Duodenal mucosa (tissue), 2 donors: ENCODE data around the gene MOB2.

Experiments used
- H3K27ac ChIP-seq: one replicate; pipeline ENCODE4 v1.7.0; 2013; ENCODE audit warnings: low read depth, low read length
- H3K27me3 ChIP-seq, 2 donors: one replicate each; pipeline ENCODE4 v1.7.0; 2013; ENCODE audit warnings: low read length in 2 of 2, control low read depth in 1 of 2; ENCODE audit not compliant: insufficient read depth in 2 of 2, control insufficient read depth in 1 of 2
- H3K36me3 ChIP-seq, 2 donors: one replicate each; pipeline ENCODE4 v1.7.0; 2013; ENCODE audit warnings: low read length in 2 of 2, control low read depth in 1 of 2; ENCODE audit not compliant: insufficient read depth in 2 of 2, control insufficient read depth in 1 of 2
- H3K4me1 ChIP-seq, 2 donors: one replicate each; pipeline ENCODE4 v1.7.0; 2013; ENCODE audit warnings: low read length in 2 of 2, control low read depth in 1 of 2; ENCODE audit not compliant: insufficient read depth in 2 of 2, control insufficient read depth in 1 of 2
- H3K4me3 ChIP-seq, 2 donors: one replicate each; pipeline ENCODE4 v1.7.0; 2013; ENCODE audit warnings: low read length in 2 of 2, low read depth in 1 of 2
- H3K9ac ChIP-seq, 2 donors: one replicate each; pipeline ENCODE4 v1.7.0; 2013; ENCODE audit warnings: low read length in 2 of 2, low read depth in 1 of 2
- H3K9me3 ChIP-seq, 2 donors: one replicate each; pipeline ENCODE4 v1.7.0; 2013; ENCODE audit warnings: low read length in 2 of 2, control low read depth in 1 of 2; ENCODE audit not compliant: control insufficient read depth in 1 of 2

The MOB2 gene

GRCh38 chr11:1503708-1504104 lies 17.1 kb upstream of the MOB2 start:
- Histone ChIP-seq H3K4me3 (no peak overlapping the region), H3K9me3 (no peaks in the 10 kb centered on the region), H3K4me1 (peaks cover 0 to 11% of the 10 kb centered on the region in 2 donors), H3K9ac (no peak overlapping the region), H3K27ac (no peak overlapping the region), H3K27me3 (no peaks in the 10 kb centered on the region), H3K36me3 (peaks cover 7 to 10% of the 10 kb centered on the region in 2 donors)

- H3K9me3 ChIP-seq, result no peaks in the 10 kb centered on the region
- H3K27me3 ChIP-seq, result no peaks in the 10 kb centered on the region
- H3K4me3 ChIP-seq, result no peak overlapping the region
- H3K9ac ChIP-seq, result no peak overlapping the region
- peaks cover 0 to 11% of the 10 kb centered on the region in 2 donors for H3K4me1 ChIP-seq
- H3K36me3 ChIP-seq, result peaks cover 7 to 14% of the 10 kb centered on the region in 2 donors
- H3K27ac ChIP-seq, result no peak overlapping the region
These were observed 16.6 kb upstream of the MOB2 start for GRCh38 chr11:1502954-1503707.

- no peaks in the 10 kb centered on the region for H3K9me3 ChIP-seq
- H3K4me3 ChIP-seq, result no peak overlapping the region
- H3K27me3 ChIP-seq, result no peaks in the 10 kb centered on the region
- H3K9ac ChIP-seq, result no peak overlapping the region
- no peak overlapping the region for H3K27ac ChIP-seq
- peaks cover 7 to 14% of the 10 kb centered on the region in 2 donors for H3K36me3 ChIP-seq
- H3K4me1 ChIP-seq, result peaks cover 0 to 11% of the 10 kb centered on the region in 2 donors
These were observed 15.8 kb upstream of the MOB2 start for GRCh38 chr11:1502168-1502953.

GRCh38 chr11:1501421-1502167 lies 15.0 kb upstream of the MOB2 start:
- Histone ChIP-seq H3K9ac (no peak overlapping the region), H3K4me3 (no peak overlapping the region), H3K9me3 (no peaks in the 10 kb centered on the region), H3K27ac (no peak overlapping the region), H3K27me3 (no peaks in the 10 kb centered on the region), H3K4me1 (peaks cover 0 to 11% of the 10 kb centered on the region in 2 donors), H3K36me3 (peaks cover 7 to 14% of the 10 kb centered on the region in 2 donors)

- Histone ChIP-seq H3K27ac (no peak overlapping the region), H3K36me3 (peaks cover 7 to 14% of the 10 kb centered on the region in 2 donors), H3K9me3 (no peaks in the 10 kb centered on the region), H3K27me3 (no peaks in the 10 kb centered on the region), H3K9ac (no peak overlapping the region), H3K4me1 (peaks cover 4 to 11% of the 10 kb centered on the region in 2 donors), H3K4me3 (no peak overlapping the region)
These were observed 14.2 kb upstream of the MOB2 start for GRCh38 chr11:1500466-1501420.

- peaks cover 4 to 11% of the 10 kb centered on the region in 2 donors for H3K4me1 ChIP-seq
- no peaks in the 10 kb centered on the region for H3K9me3 ChIP-seq
- H3K9ac ChIP-seq, result no peak overlapping the region
- peaks cover 7 to 14% of the 10 kb centered on the region in 2 donors for H3K36me3 ChIP-seq
- H3K27ac ChIP-seq, result no peak overlapping the region
- no peak overlapping the region for H3K4me3 ChIP-seq
- no peaks in the 10 kb centered on the region for H3K27me3 ChIP-seq
These were observed 13.3 kb upstream of the MOB2 start for GRCh38 chr11:1499899-1500298.

GRCh38 chr11:1499261-1499890 lies 12.8 kb upstream of the MOB2 start:
- Histone ChIP-seq H3K9me3 (no peaks in the 10 kb centered on the region), H3K27ac (no peak overlapping the region), H3K36me3 (peaks cover 7 to 14% of the 10 kb centered on the region in 2 donors), H3K9ac (no peak overlapping the region), H3K4me3 (no peak overlapping the region), H3K27me3 (no peaks in the 10 kb centered on the region), H3K4me1 (peaks cover 4 to 11% of the 10 kb centered on the region in 2 donors)

GRCh38 chr11:1498262-1498661 lies 11.7 kb upstream of the MOB2 start:
- Histone ChIP-seq H3K9me3 (no peaks in the 10 kb centered on the region), H3K9ac (no peak overlapping the region), H3K36me3 (peaks cover 7 to 14% of the 10 kb centered on the region in 2 donors), H3K27me3 (no peaks in the 10 kb centered on the region), H3K27ac (no peak overlapping the region), H3K4me3 (no peak overlapping the region), H3K4me1 (peaks cover 4 to 7% of the 10 kb centered on the region in 2 donors)

GRCh38 chr11:1497600-1497999 lies 11.0 kb upstream of the MOB2 start:
- Histone ChIP-seq H3K36me3 (peaks cover 7 to 14% of the 10 kb centered on the region in 2 donors), H3K9ac (no peak overlapping the region), H3K4me3 (no peak overlapping the region), H3K4me1 (peaks cover under 1 to 4% of the 10 kb centered on the region in 2 donors), H3K27me3 (no peaks in the 10 kb centered on the region), H3K27ac (no peak overlapping the region), H3K9me3 (no peaks in the 10 kb centered on the region)
